ENCODE data around the gene FAR2.
"Not testable (repeated sequence)": the region's sequence is repeated elsewhere in the genome, so short reads cannot be mapped to it uniquely, and the experiment has no call there.

The FAR2 gene

GRCh38 chr12:29253906-29254625 lies 105.0 kb downstream of the FAR2 start:
- no peak overlapping the region for H3K27ac ChIP-seq
- TF ChIP-seq ZFX (IDR thresholded peaks at IDR 0.05): no peak
- TF ChIP-seq, protein P1, sequence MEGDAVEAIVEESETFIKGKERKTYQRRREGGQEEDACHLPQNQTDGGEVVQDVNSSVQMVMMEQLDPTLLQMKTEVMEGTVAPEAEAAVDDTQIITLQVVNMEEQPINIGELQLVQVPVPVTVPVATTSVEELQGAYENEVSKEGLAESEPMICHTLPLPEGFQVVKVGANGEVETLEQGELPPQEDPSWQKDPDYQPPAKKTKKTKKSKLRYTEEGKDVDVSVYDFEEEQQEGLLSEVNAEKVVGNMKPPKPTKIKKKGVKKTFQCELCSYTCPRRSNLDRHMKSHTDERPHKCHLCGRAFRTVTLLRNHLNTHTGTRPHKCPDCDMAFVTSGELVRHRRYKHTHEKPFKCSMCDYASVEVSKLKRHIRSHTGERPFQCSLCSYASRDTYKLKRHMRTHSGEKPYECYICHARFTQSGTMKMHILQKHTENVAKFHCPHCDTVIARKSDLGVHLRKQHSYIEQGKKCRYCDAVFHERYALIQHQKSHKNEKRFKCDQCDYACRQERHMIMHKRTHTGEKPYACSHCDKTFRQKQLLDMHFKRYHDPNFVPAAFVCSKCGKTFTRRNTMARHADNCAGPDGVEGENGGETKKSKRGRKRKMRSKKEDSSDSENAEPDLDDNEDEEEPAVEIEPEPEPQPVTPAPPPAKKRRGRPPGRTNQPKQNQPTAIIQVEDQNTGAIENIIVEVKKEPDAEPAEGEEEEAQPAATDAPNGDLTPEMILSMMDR (conservative IDR thresholded peaks at IDR 0.05): no peak

- TF ChIP-seq, protein P1 (conservative IDR thresholded peaks at IDR 0.05): no peak
- no peak for TF ChIP-seq ZFX (IDR thresholded peaks at IDR 0.05)
Measured at GRCh38 chr12:29255042-29255441, 106.0 kb downstream of the FAR2 start.

GRCh38 chr12:29256598-29256997 lies 107.5 kb downstream of the FAR2 start:
- TF ChIP-seq ZFX (IDR thresholded peaks at IDR 0.05): no peak
- TF ChIP-seq, protein P1 (conservative IDR thresholded peaks at IDR 0.05): no peak
- no peak overlapping the region for H3K27ac ChIP-seq

More at GRCh38 chr12:29255042-29255441, 106.0 kb downstream of the FAR2 start:
- no peak overlapping the region for H3K27ac ChIP-seq

- not testable (repeated sequence) for H3K27ac ChIP-seq
Measured at GRCh38 chr12:29257687-29258086, 108.6 kb downstream of the FAR2 start.

DNA sequence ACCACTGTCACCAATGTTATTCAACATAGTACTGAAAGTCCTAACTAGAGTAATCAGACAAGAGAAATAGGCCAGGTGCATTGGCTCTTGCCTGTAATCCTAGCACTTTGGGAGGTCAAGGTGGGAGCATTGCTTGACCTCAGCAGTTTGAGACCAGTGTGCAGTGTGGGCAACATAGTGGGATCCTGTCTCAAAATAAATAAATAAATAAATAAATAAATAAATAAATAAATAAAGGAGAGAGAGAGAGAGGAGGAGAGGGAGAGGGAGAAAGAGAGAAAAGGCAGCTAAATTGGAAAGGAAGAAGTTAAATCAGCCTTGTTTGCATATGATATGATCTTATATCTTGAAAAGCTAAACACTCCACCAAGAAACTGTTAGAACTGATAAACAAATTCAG lies 115.3 kb downstream of the FAR2 start:
- H3K27ac ChIP-seq: no peak overlapping the region
- no peak for TF ChIP-seq ZFX (IDR thresholded peaks at IDR 0.05)
- TF ChIP-seq, protein P1 (conservative IDR thresholded peaks at IDR 0.05): no peak

- TF ChIP-seq, protein P1 (conservative IDR thresholded peaks at IDR 0.05): no peak
- no peak for TF ChIP-seq ZFX (IDR thresholded peaks at IDR 0.05)
- no peak overlapping the region for H3K27ac ChIP-seq
Measured at GRCh38 chr12:29269706-29270408, 120.8 kb downstream of the FAR2 start.

DNA sequence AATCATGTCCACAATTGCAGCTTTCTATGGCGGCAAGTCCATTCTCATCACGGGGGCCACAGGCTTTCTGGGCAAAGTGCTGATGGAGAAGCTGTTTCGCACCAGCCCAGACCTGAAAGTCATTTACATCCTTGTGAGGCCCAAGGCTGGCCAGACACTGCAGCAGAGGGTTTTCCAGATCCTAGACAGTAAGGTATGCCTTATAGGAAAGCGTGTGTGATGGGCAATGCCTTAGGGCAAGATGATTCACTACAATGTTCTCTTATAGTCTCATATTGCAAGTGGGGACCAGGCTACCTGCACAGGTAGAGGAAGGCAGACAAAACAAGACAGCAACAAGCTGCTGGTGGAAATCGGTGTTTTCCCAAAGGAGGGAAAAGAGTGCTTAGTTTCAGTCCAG lies 121.4 kb downstream of the FAR2 start:
- no peak for TF ChIP-seq ZFX (IDR thresholded peaks at IDR 0.05)
- TF ChIP-seq, protein P1 (conservative IDR thresholded peaks at IDR 0.05): no peak
- H3K27ac ChIP-seq: no peak overlapping the region
